GOT3 (cell line): ENCODE data around the gene MTUS2.

Source experiments
- DNase-seq: peaks from one replicate; lab custom pipeline; 2025; ENCODE audit warnings: mixed read lengths; lab: John Stamatoyannopoulos, UW

Gene MTUS2

GRCh38 chr13:29526741-29527140 is 706.6 kb downstream of the MTUS2 start:
- no peak for DNase-seq

- no peak for DNase-seq
Observed at GRCh38 chr13:29527511-29527910, 707.4 kb downstream of the MTUS2 start.

GRCh38 chr13:29527916-29528315 is 707.8 kb downstream of the MTUS2 start:
- no peak for DNase-seq

- no peak for DNase-seq
Observed at GRCh38 chr13:29529754-29530153, 709.6 kb downstream of the MTUS2 start.

- DNase-seq = no peak
Observed at GRCh38 chr13:29530901-29531300, 710.8 kb downstream of the MTUS2 start.

- no peak for DNase-seq
Observed at GRCh38 chr13:29532116-29532515, 712.0 kb downstream of the MTUS2 start.

- DNase-seq = no peak
Observed at GRCh38 chr13:29532821-29533220, 712.7 kb downstream of the MTUS2 start.

GRCh38 chr13:29534083-29534482 is 713.9 kb downstream of the MTUS2 start:
- no peak for DNase-seq

GRCh38 chr13:29535663-29536655 is 715.8 kb downstream of the MTUS2 start:
- DNase-seq = no peak

- no peak for DNase-seq
Observed at GRCh38 chr13:29536853-29537252, 716.7 kb downstream of the MTUS2 start.

- DNase-seq = no peak
Observed at GRCh38 chr13:29537736-29538651, 717.9 kb downstream of the MTUS2 start.

- DNase-seq = no peak
Observed at GRCh38 chr13:29538652-29539040, 718.5 kb downstream of the MTUS2 start.

GRCh38 chr13:29539856-29540255 is 719.7 kb downstream of the MTUS2 start:
- DNase-seq = no peak

GRCh38 chr13:29540334-29540733 is 720.2 kb downstream of the MTUS2 start:
- DNase-seq = no peak

GRCh38 chr13:29540799-29541198 is 720.7 kb downstream of the MTUS2 start:
- DNase-seq = no peak

GRCh38 chr13:29541400-29541799 is 721.3 kb downstream of the MTUS2 start:
- no peak for DNase-seq

- DNase-seq = no peak
Observed at GRCh38 chr13:29542381-29542780, 722.2 kb downstream of the MTUS2 start.

GRCh38 chr13:29543230-29544215 is 723.4 kb downstream of the MTUS2 start:
- no peak for DNase-seq

- no peak for DNase-seq
Observed at GRCh38 chr13:29545988-29546387, 725.8 kb downstream of the MTUS2 start.

- no peak for DNase-seq
Observed at GRCh38 chr13:29546662-29547061, 726.5 kb downstream of the MTUS2 start.

GRCh38 chr13:29547153-29547552 is 727.0 kb downstream of the MTUS2 start:
- DNase-seq = no peak
